Stimulated activated CD8-positive, alpha-beta memory T cell treated with anti-CD3 and anti-CD28 coated beads, Interleukin-7, amount 100 ng/mL, for 4 hours (primary cell): Measurements from ENCODE around the gene CRYBB1.

Experiments
- DNase-seq, 2 donors: peaks; one replicate each; pipeline ENCODE4 v3.0.0-alpha.2; 2020; ENCODE audit warnings: low read depth in 2 of 2

Gene CRYBB1

GRCh38 chr22:26606611-26607010 is 11.2 kb downstream of the CRYBB1 start:
- DNase-seq, result no peak

GRCh38 chr22:26604368-26604767 is 13.5 kb downstream of the CRYBB1 start:
- DNase-seq, result no peak

GRCh38 chr22:26602127-26602526 is 15.7 kb downstream of the CRYBB1 start:
- DNase-seq, result no peak

GRCh38 chr22:26601726-26602125 is 16.1 kb downstream of the CRYBB1 start:
- DNase-seq, result no peak

- DNase-seq, result no peak
Observed at GRCh38 chr22:26599505-26599904, 18.3 kb downstream of the CRYBB1 start.

DNA sequence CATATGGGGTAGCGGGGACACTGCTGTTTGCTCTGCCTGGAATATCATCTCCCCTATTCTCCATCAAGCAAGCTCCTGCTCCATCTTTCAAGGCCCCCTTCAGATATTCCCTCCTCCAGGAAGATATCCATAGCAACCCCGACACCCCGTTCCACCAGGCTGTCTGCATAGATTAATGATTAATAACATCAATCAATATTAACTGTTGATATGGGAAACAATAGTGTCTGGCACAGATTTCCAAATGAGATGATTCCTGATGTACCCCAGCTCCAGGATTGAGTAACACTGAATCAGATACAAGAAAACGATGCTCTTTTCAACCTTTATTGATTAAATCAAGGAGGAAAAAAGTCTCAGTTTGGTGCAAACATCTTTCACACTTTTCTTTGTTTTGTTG is 20.3 kb downstream of the CRYBB1 start:
- no peak for DNase-seq

DNA sequence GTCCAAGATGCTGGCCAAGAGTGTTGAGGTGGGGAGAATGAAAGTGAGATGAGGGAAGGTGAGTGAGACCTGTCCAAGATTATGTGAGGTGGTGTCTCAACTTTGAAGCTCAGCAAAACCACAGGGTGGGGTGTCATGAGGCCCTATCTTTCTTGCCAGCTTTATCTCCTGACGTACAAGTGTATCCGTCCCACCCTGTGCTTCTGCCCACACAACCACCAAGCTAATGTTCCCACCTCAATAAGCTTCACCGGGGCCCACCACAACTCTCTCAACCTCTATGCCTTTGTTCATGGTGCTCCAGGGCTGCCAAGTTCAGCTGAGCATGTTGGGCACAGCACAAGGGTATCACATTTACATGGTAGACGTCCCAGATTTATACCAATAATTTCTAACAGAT is 20.8 kb downstream of the CRYBB1 start:
- DNase-seq, result peak in 1 of 2 donors; percentile 17

- no peak for DNase-seq
Observed at GRCh38 chr22:26593763-26594162, 24.1 kb downstream of the CRYBB1 start.

DNA sequence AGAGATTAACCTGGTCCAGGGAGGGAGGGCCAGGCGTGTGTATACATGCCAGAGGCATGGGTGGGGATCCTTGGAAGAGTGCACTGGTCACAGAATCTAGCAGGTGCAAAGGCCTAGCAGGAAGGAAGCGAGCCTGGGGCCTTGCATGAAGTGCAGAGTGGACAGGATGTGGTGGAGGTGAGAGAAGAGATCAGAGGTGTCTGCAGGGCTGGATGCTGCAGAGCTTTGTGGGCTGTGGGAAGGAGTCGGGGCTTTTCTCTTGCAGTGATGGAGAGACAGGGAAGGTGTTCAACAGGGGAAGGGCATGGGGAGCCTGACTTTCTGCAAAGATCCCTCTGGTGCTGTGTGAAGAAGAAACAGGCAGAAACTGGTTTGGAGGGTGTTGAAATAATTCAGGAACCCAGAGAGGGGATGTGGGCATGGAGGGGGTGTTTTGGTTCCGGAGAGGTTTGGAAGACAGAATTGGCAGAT is 25.4 kb downstream of the CRYBB1 start:
- no peak for DNase-seq

GRCh38 chr22:26589845-26590736 is 27.7 kb downstream of the CRYBB1 start, which contains the start of gene TPST2:
Gene TPST2 (minus strand): TSS chr22:26590132. CDS start chr22:26541630, 48,502 bp downstream.
- peak; percentile 42 to 72 for DNase-seq

DNA sequence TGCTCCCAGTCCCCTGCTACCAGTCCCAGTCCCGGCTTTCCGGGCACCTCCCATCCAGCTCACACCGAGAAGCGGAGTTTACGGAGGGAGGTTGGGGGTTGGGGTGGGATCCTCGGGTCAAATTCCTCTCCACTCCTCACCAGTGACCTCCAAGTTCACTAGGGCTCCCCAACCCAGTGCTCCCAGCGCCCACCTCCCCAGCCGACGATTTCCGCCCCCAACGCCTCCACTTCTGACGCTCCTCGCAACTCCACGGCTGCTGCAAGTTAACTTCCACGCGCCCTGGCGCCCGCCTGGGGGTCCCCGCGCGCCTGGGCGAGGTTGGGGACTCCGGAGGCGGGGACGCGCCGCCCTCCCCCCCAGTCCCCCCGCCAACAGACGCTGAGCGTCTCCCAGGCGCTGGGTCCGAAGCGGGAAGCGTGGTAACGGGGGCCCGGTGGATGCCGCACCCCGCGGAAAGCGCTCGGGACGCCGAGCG is 28.4 kb downstream of the CRYBB1 start:
- peak in 1 of 2 donors; percentile 47 for DNase-seq

- DNase-seq, result no peak
Observed at GRCh38 chr22:26588729-26589366, 29.0 kb downstream of the CRYBB1 start.

- DNase-seq, result no peak
Observed at GRCh38 chr22:26587991-26588613, 29.7 kb downstream of the CRYBB1 start.

DNA sequence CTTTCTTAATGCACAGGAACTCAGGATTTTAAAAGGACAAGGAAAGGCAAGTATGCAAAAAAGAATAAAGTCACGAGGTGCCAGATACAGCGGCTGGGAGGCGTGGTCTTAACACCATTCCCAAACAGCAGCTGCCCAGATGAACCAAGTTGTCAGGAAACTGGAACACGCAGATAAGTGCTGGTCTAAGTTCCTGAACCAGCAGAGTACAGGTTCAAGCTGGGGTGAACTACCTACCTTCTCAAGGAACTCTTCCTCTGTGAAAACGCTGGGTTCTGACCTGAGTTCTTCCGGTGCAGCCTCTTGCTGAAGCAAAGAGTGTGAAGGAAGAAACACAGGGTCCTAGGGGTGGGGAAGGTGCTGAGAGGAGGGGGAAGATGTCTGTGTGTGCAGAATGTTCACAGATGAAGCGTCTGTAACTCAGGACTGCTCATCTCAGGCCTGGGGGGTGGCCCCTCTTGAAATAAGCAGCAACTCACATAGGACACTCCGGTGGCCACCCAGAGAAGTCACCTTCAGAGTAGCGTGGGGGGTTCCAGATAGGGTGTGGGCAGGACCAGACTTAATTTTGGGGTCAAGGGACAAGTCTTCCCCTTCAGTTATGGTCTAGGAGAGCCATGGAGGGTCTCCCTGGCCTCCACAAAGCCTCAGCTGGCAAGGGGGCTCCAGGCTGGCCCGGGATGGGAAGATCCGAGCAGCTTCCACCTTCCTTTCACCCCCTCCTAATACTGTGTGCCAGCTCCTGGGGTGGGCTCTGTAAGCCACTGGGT is 31.1 kb downstream of the CRYBB1 start:
- no peak for DNase-seq

DNA sequence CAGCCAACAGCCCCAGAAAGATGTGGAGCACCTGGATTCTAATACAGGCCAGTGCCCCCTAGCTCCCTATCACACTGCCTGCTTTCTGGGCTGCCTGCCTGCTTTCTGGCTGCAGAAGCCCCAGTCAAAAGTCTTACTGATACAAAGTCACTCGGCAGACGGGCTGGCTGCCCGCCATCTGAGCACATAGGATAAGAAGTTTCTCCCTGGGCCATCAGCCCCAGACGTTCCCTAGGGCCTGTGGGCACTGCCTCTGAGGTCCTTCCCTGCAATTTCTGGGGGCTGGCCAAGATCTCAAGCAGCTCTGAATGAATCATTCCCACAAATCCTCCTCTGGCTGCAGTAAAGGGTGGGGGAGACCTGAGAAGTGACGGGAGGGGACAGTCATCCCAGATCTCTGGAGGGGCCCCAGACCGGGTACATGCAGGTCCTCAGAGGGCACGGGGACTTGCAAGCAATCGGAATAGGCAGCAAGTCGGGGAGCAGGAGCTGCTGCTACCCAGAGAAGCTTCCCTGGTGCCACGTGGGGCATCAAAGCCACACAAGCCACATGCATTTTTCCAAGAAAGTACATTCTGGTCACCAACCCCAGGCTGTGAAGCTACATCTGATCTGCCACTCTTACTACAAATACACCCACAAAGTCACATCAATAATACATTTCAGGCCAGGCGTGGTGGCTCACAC is 32.6 kb downstream of the CRYBB1 start:
- DNase-seq, result no peak

- no peak for DNase-seq
Observed at GRCh38 chr22:26584010-26584409, 33.8 kb downstream of the CRYBB1 start.

- DNase-seq, result no peak
Observed at GRCh38 chr22:26581633-26582168, 36.1 kb downstream of the CRYBB1 start.

DNA sequence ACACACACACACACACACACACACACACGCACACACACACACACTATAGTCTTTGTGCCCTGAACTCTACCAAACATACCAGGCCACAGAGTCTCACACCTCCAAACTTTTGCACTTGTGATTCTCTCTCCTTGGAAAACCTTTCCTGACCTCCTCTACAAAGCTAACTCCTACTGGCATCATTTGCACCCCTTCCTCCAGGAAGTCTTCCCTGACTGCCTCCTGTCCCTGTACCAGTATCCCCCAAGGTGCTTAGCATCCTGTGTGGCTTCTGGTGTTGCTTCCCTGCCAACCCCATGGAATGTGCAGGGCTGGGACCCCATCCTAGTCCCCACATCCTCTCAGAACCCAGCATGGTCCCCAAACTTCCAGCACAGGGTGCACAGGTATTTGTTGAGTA is 36.8 kb downstream of the CRYBB1 start:
- no peak for DNase-seq

GRCh38 chr22:26580240-26580962 is 37.4 kb downstream of the CRYBB1 start:
- no peak for DNase-seq

GRCh38 chr22:26579331-26579886 is 38.4 kb downstream of the CRYBB1 start:
- peak in 1 of 2 donors; percentile 39 for DNase-seq
